ENCODE measurements around the gene GLI3.

GLI3 gene

GRCh38 chr7:42269161-42269560 is 32.2 kb upstream of the GLI3 start:
- no peak overlapping the region for H3K9ac ChIP-seq (ENCODE audit: low read depth, low read length, poor library complexity, severe bottlenecking)
- peaks cover 7% of the 10 kb centered on the region for H3K27me3 ChIP-seq (ENCODE audit: insufficient read depth, low read length, poor library complexity, severe bottlenecking)
- no peaks in the 10 kb centered on the region for H3K79me2 ChIP-seq (ENCODE audit: insufficient read depth, low read length)
- H3K9me3 ChIP-seq (ENCODE audit: insufficient read depth, low read depth, low read length) = no peaks in the 10 kb centered on the region
- peak overlapping the region; percentile 37 for H3K4me3 ChIP-seq (ENCODE audit: low read length, poor library complexity, severe bottlenecking)
- no peaks in the 10 kb centered on the region for H4K20me1 ChIP-seq (ENCODE audit: insufficient read depth, low read length, poor library complexity, severe bottlenecking)
- no peak overlapping the region for H2AFZ ChIP-seq (ENCODE audit: low read length)
- peak overlapping the region; percentile 66 for H3K4me2 ChIP-seq (ENCODE audit: low read depth, low read length, poor library complexity, severe bottlenecking)
- no peaks in the 10 kb centered on the region for H3K36me3 ChIP-seq (ENCODE audit: insufficient read depth, low read length)
- H3K4me1 ChIP-seq (ENCODE audit: insufficient read depth, low read length, poor library complexity, severe bottlenecking) = peaks cover 13% of the 10 kb centered on the region
- no peaks in the 10 kb centered on the region for H3K9me2 ChIP-seq (replicated peaks; ENCODE audit: low read depth, low read length)
- H3F3A ChIP-seq (ENCODE audit: low read depth) = no peaks in the 10 kb centered on the region
- TF ChIP-seq EZH2phosphoT487 (IDR thresholded peaks at IDR 0.05; ENCODE audit: borderline replicate concordance) = no peak

GRCh38 chr7:42264702-42265101 is 27.7 kb upstream of the GLI3 start:
- no peaks in the 10 kb centered on the region for H3F3A ChIP-seq (ENCODE audit: low read depth)
- no peaks in the 10 kb centered on the region for H3K79me2 ChIP-seq (ENCODE audit: insufficient read depth, low read length)
- H3K9me3 ChIP-seq (ENCODE audit: insufficient read depth, low read depth, low read length) = no peaks in the 10 kb centered on the region
- H3K9ac ChIP-seq (ENCODE audit: low read depth, low read length, poor library complexity, severe bottlenecking) = no peak overlapping the region
- H3K4me1 ChIP-seq (ENCODE audit: insufficient read depth, low read length, poor library complexity, severe bottlenecking) = peaks cover 13% of the 10 kb centered on the region
- H3K27me3 ChIP-seq (ENCODE audit: insufficient read depth, low read length, poor library complexity, severe bottlenecking) = peaks cover 7% of the 10 kb centered on the region
- H4K20me1 ChIP-seq (ENCODE audit: insufficient read depth, low read length, poor library complexity, severe bottlenecking) = no peaks in the 10 kb centered on the region
- TF ChIP-seq CTCF (conservative IDR thresholded peaks at IDR 0.05; ENCODE audit: low read length) = no peak
- TF ChIP-seq EZH2phosphoT487 (IDR thresholded peaks at IDR 0.05; ENCODE audit: borderline replicate concordance) = no peak
- no peaks in the 10 kb centered on the region for H3K9me2 ChIP-seq (replicated peaks; ENCODE audit: low read depth, low read length)
- H3K36me3 ChIP-seq (ENCODE audit: insufficient read depth, low read length) = no peaks in the 10 kb centered on the region
- H2AFZ ChIP-seq (ENCODE audit: low read length) = no peak overlapping the region
- no peak overlapping the region for H3K4me3 ChIP-seq (ENCODE audit: low read length, poor library complexity, severe bottlenecking)
- H3K4me2 ChIP-seq (ENCODE audit: low read depth, low read length, poor library complexity, severe bottlenecking) = no peak overlapping the region

DNA sequence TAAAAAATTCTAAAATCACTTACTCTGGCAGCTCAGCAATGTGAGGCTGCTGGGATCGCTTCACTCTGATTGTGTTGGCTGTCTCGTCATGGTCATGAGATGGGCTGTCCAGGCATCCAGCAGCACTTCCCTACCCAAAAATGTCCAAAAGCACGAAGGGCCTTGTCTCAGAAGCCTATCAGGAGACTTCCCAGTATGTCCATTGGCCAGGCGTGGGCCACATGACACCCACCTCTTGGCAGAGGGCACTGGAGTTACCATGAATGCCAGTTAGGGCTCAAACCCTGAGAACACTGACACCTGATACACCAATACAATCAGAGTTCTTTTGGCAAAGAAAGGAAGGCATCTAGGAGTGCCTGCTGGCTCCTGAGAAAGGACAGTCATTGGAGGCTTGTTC is 27.0 kb upstream of the GLI3 start:
- Histone ChIP-seq H3K4me1 (ENCODE audit: insufficient read depth, low read length, poor library complexity, severe bottlenecking) (peaks cover 8% of the 10 kb centered on the region), H3F3A (ENCODE audit: low read depth) (no peaks in the 10 kb centered on the region), H3K4me3 (ENCODE audit: low read length, poor library complexity, severe bottlenecking) (no peak overlapping the region), H3K9me3 (ENCODE audit: insufficient read depth, low read depth, low read length) (no peaks in the 10 kb centered on the region), H3K79me2 (ENCODE audit: insufficient read depth, low read length) (no peaks in the 10 kb centered on the region), H2AFZ (ENCODE audit: low read length) (no peak overlapping the region), H3K9ac (ENCODE audit: low read depth, low read length, poor library complexity, severe bottlenecking) (no peak overlapping the region), H4K20me1 (ENCODE audit: insufficient read depth, low read length, poor library complexity, severe bottlenecking) (no peaks in the 10 kb centered on the region), H3K4me2 (ENCODE audit: low read depth, low read length, poor library complexity, severe bottlenecking) (no peak overlapping the region), H3K36me3 (ENCODE audit: insufficient read depth, low read length) (no peaks in the 10 kb centered on the region), H3K9me2 (replicated peaks; ENCODE audit: low read depth, low read length) (no peaks in the 10 kb centered on the region), H3K27me3 (ENCODE audit: insufficient read depth, low read length, poor library complexity, severe bottlenecking) (peaks cover 7% of the 10 kb centered on the region)
- TF ChIP-seq CTCF (conservative IDR thresholded peaks at IDR 0.05; ENCODE audit: low read length) (no peak), EZH2phosphoT487 (IDR thresholded peaks at IDR 0.05; ENCODE audit: borderline replicate concordance) (no peak)

- Histone ChIP-seq H2AFZ (ENCODE audit: low read length) (no peak overlapping the region), H3F3A (ENCODE audit: low read depth) (no peaks in the 10 kb centered on the region), H3K79me2 (ENCODE audit: insufficient read depth, low read length) (no peaks in the 10 kb centered on the region), H3K4me3 (ENCODE audit: low read length, poor library complexity, severe bottlenecking) (no peak overlapping the region), H3K9me3 (ENCODE audit: insufficient read depth, low read depth, low read length) (no peaks in the 10 kb centered on the region), H3K9ac (ENCODE audit: low read depth, low read length, poor library complexity, severe bottlenecking) (no peak overlapping the region), H3K27me3 (ENCODE audit: insufficient read depth, low read length, poor library complexity, severe bottlenecking) (peaks cover 2% of the 10 kb centered on the region), H3K4me1 (ENCODE audit: insufficient read depth, low read length, poor library complexity, severe bottlenecking) (no peaks in the 10 kb centered on the region), H4K20me1 (ENCODE audit: insufficient read depth, low read length, poor library complexity, severe bottlenecking) (no peaks in the 10 kb centered on the region), H3K4me2 (ENCODE audit: low read depth, low read length, poor library complexity, severe bottlenecking) (no peak overlapping the region), H3K9me2 (replicated peaks; ENCODE audit: low read depth, low read length) (no peaks in the 10 kb centered on the region), H3K36me3 (ENCODE audit: insufficient read depth, low read length) (no peaks in the 10 kb centered on the region)
- no peak for TF ChIP-seq EZH2phosphoT487 (IDR thresholded peaks at IDR 0.05; ENCODE audit: borderline replicate concordance)
Observed at GRCh38 chr7:42262964-42263363, 26.0 kb upstream of the GLI3 start.

Data from Loucy (cell line).